ENCODE results near the gene PTPRU.
A peak's percentile ranks its signal among the peaks of the same experiment; 100 is the strongest.

PTPRU gene

DNA sequence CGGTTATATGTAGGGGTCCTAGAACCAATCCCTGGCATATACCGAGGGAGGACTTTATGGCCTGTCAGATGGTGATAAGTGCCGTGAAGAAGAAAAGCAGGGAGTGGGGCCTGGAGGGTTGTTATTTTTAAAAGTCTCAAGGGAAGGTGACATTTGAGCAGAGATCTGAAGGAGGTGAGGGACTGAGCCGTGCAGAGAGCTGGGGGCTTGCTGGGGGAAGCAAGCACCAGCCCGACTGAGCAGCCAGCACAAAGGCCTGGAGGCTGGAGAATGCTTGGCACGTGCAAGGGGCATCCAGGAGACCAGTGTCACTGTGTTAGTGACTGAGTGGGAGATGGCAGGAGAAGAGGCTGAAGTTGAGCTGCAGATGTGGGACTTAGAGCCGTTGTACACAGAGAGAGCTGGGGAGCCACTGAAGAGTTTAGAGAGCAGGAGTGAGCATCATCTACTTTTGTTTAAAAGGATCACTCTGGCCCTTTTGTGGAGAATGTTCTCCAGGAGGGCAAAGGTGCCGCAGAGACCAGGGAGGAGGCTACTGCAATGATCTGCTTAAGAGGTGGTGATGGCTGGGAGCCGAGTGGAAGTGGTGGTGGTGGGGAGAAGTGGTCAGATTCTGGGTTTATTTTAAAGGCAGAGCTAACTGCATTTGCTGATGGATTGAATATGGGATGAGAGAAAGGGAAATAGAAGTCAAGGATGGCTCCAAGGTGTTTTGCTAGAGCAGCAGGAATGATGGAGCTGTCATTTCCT is 31.2 kb downstream of the PTPRU start:
- no peak for DNase-seq (ENCODE audit: low spot score)

DNA sequence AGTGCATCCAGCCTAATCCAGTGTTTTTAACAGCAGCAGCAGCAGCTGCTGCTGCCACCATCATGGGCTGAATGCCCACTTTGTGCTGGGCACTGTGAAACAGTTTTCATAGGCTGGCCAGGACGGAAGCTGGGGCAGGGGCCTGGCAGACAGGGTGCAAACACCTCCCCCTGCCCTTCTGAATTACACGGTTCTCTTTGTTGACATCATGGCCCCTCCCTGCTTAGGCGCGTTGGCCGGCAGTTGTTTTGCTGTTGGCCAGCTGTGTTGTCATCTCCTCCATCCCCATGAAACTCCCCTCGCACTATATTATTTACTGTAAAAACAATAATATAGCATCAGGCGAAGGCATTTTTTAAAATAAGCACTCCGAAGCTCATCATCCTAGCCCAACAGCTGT is 33.1 kb downstream of the PTPRU start:
- DNase-seq (ENCODE audit: low spot score): no peak

DNA sequence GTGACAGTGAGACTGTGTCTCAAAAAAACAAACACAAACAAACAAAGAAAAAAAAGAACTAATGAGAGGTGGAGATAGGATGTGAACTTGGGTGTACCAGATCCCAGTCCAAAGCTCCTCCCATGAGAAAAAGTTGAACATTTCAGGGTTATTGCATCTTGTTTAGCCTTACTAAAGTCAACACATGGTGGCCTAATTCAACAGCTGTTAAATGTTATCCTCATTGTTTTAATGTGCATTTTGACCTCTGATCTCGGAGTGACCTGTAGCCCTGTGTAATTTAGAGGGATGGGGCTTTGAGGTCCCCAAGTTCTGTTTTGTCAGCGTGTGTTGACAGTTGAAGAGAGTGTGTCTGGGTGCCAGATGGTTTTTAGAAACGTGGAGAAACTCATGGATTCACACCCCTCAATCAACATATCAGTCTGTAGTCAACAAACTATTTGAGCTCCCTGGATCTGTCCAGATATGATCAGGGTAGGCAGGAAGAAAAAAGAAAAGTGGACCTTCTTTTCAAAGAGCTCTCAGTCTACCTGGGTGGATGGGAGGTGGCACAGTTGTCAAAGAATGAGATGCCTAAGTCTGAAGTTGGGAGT is 34.7 kb downstream of the PTPRU start:
- DNase-seq (ENCODE audit: low spot score): no peak

DNA sequence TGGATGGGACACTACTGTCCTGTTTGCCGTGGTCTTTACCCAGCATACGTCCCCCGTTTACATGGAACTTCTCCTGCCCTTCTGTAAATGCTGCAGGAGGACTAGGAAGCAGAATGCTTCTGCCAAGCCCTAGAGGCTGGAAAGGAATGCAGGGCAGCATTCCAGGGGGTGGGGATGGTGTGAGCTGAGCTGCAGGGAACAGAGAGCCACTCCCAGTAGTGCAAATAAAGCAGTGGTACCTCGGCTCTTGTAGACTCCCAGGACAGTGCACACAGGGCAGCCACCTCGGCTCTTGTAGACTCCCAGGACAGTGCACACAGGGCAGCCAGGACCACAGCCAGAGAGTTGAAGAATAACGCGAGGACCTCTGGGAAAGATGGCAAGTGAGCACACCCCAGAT is 35.4 kb downstream of the PTPRU start:
- peak; percentile 32 for DNase-seq (ENCODE audit: low spot score)

DNA sequence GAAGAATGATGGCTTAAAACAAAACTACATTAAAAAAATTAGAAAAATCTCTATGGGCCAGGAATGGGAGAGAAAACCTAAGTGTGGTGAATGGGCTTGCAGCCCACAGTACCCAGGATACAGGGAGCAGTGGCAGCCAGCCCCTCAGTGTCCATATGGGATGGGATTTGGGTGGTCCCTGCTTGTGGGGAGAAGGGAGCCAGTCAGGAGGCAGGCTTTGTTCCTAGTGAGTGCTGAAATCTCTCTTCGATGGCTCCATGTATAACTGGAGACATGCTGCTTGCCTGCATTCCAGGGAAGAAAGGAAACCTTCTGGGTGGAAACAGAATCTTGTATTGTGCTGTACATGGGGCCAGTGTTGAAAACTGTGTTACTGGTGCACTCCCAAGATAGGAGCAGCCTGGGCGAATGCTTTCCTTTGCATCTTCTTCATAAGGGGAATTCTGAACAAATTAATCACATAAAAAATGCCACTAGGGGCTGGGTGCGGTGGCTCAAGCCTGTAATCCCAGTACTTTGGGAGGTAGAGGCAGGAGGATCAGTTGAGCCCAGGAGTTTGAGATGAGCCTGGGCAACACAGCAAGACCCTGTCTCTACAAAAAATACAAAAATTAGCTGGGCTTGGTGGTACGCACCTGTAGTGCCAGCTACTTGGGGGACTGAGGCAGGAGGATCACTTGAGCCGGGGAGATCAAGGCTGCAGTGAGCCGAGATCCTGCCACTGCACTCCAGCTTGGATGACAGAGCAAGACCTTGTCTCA is 36.0 kb downstream of the PTPRU start:
- DNase-seq (ENCODE audit: low spot score): peak; percentile 7

DNA sequence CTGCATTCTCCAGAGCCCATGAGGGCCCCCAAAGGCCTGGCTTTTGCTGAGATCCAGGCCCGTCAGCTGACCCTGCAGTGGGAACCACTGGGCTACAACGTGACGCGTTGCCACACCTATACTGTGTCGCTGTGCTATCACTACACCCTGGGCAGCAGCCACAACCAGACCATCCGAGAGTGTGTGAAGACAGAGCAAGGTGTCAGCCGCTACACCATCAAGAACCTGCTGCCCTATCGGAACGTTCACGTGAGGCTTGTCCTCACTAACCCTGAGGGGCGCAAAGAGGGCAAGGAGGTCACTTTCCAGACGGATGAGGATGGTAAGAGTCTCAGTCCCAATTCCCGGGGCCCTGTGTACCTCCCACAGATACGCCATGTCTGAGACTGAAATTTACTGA is 39.1 kb downstream of the PTPRU start:
- no peak for DNase-seq (ENCODE audit: low spot score)

DNA sequence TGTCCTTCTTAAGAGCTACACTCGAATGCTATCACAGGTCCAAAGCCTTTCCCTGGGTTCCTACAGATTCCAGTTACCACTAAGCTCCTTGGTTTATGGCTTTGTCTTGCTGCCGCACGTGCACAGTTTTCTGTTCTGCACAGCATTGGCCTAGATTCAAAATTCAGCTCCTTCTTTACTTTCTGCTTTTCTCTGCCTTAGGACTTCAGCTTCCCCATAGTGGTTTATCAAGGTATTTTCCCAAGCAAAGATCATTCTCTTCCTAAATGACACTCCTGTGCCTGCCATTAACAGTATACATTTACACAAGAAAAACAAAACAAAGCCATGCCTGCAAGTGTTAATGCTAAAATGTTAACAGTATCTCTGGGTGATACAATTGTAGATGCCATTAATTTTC is 41.8 kb downstream of the PTPRU start:
- DNase-seq (ENCODE audit: low spot score): no peak

DNA sequence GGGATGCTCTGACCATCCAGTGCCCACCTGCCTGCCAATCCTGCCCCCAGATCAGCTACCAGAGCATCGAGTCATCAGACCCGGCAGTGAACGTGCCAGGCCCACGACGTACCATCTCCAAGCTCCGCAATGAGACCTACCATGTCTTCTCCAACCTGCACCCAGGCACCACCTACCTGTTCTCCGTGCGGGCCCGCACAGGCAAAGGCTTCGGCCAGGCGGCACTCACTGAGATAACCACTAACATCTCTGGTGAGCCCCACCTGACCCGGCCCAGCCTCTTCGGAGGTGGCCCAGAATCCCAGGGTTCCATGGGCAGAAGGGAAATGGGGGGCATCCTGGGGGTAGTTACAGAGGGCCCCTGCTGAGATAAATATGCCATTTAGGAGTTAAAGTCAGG is 43.1 kb downstream of the PTPRU start:
- DNase-seq (ENCODE audit: low spot score): no peak

DNA sequence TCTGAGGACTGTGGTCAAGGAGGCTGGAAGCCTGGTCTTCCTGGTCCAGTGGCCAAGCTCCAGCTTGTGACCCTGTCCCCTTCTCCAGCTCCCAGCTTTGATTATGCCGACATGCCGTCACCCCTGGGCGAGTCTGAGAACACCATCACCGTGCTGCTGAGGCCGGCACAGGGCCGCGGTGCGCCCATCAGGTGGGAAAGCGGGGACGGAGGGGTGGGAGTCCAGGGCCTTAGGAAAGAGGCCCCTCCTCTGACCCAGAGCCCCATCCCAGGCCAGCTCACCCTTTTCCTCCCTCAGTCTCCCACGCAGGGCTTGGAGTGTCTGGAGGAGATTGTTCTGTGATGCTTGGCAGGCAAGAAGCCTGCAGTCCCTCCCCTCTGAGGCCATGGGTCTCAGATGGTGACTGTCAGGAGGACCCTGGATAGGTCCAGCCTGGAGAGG is 43.6 kb downstream of the PTPRU start:
- no peak for DNase-seq (ENCODE audit: low spot score)

DNA sequence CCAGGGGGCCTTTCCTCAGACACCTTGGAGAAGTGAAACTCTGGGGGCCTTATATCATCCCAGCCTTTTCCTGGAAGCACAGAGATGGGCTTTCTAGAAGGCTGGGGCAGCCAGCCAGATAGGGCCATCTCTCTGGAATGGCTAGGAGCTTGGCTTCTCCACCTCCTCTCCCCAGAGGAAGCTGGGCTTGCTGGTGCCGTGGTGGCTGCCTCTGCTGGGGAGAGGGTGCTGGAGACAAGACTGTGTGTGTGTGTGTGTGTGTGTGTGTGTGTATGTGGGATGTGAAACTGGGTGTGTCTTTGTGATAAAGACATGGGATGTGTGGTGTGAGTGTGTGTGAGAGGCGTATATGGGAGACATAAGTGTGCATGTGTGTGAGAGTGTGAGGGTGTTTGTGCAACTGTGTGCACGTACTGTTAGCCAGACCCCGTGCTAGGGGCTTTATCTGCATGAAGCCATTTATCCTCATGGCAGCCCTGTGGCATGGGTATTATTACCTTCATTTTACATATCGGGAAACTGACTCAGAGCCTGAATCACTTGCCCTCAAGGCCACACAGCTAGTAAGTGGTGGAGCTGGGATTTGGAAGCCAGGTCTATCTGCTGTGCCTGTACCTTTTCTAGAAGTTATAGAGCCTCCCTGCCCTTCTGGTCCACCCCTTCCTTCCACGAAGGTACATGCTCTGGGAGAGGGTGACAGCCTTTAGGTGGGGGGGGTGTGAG is 44.2 kb downstream of the PTPRU start:
- DNase-seq (ENCODE audit: low spot score): no peak

DNA sequence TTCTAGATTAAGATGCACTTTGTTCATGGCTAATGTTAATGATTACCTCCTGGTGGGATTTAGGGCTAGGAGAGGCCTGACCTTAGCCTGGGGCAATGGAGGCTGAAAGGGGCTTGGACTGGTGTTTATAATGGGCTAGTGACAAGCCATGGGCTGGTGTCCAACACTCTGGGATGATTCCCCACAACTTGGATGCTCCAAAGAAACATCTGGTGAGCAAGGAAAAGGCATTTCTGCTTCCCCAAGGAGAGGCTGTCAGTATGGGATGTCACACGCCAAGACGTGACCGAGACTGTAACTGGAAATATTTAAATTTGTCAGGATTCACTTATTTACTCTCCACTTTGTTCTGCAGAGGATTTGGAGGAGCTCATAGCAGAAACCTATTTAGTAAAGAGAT is 45.2 kb downstream of the PTPRU start:
- DNase-seq (ENCODE audit: low spot score): no peak

DNA sequence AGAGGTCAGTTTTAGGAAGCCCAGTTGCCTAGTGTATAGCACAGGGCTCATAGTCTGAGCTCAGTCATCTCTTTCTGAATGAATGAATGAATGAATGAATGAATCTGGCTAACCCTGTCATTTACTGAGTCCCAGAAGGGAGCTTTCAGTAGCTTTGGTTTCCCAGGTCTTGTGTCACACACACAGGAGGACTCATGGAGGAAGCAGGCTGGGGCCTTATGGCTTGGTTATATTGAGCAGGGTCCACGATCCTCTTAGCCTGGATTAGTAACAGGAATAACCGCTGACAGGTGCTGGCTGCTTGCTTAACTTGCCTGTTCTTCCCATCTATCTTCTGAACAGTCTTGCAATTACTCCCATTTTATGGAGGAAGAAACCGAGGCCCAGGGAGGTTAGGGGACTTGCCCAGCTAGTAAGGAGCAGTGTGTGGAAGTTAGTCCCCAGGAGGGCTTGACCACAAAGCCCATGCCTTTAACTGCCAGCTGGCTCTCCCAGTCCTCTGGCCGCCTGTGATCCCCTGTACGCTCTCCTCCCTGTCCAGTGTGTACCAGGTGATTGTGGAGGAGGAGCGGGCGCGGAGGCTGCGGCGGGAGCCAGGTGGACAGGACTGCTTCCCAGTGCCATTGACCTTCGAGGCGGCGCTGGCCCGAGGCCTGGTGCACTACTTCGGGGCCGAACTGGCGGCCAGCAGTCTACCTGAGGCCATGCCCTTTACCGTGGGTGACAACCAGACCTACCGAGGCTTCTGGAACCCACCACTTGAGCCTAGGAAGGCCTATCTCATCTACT is 46.0 kb downstream of the PTPRU start:
- no peak for DNase-seq (ENCODE audit: low spot score)

DNA sequence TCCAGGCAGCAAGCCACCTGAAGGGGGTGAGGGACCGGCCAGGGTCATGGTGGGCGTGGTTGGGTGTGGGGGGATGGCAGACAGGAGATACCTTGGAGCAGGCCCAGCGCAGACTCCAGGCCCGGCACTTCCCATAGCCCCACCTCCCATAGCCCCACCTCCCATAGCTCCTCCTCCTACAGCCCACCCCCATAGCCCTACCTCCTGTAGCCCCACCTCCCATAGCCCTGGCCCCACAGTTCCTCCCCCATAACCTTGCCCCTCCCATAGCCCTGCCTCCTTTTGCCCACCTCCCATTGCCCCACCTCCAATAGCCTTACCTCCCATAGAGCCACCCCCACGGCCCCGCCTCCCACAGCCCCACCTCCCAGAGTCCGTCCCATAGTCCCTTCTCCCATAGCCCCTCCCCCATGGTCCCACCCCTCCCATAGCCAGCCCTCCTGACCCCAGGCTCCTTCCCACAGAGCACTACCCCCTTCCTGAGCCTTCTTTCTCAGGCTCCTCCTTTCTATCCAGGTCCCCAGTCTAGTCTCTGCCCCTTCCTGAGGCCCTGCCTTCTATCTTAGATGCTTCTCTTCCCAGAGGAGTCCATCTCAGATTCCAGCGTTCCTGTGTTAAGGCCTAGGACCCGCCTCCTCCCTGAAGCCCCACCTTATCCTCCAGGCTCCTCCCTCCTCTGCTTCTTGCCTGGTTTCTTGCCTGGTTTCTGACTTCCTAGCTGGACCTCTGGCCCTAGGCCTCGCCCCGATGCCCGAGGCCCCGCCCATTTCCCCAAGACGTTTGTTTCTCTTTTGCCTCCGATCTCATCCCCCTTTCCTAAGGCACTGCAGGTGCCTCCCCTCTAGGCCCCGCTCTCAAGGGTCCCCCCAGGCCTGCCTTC is 46.8 kb downstream of the PTPRU start:
- DNase-seq (ENCODE audit: low spot score): peak; percentile 66

DNA sequence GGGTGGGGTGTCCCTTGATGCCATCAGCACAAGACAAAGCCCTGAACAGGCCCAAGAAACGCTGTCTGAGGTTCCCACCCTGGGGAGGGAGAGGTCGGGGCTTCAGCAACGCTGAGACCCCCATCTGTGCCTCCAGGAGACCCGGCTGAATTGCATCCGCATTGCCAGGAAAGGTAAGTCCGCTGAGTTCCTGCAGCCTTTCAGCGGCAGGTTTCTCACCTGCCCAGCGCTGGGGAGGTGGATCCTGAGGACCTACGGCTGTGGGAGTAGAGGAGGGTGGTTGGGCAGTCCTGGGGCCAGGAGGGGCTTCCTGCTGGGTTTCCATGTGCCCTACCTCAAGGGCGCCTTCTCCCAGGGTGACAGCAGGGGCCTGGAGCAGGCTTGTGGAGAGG is 47.5 kb downstream of the PTPRU start:
- DNase-seq (ENCODE audit: low spot score): no peak

DNA sequence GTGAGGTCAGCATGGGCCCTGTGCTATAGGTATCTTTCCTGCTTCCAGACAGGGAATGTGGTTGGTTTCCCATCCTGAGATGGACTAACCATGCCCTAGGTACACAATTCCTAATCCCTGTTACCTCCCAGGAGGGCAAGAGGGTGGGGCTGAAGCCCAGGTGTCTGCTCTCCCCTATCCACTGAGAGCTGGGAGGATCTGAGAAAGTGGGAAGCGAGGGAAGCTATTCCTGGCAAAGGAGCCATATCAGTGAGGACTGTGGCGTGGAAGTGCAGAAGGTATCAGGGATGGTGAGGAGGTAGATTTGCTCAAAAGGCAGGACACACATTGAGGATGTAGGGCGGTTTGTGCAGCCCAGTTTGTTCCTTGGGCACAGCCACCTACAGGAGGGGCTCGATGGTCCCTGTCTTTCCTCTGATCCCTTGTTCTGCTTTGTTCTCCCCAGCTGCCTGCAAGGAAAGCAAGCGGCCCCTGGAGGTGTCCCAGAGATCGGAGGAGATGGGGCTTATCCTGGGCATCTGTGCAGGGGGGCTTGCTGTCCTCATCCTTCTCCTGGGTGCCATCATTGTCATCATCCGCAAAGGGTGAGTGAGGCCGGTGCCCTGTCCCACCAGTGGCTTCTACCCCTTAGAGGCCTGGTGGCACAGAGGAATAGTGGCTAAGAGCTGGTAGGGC is 48.1 kb downstream of the PTPRU start:
- DNase-seq (ENCODE audit: low spot score): no peak

DNA sequence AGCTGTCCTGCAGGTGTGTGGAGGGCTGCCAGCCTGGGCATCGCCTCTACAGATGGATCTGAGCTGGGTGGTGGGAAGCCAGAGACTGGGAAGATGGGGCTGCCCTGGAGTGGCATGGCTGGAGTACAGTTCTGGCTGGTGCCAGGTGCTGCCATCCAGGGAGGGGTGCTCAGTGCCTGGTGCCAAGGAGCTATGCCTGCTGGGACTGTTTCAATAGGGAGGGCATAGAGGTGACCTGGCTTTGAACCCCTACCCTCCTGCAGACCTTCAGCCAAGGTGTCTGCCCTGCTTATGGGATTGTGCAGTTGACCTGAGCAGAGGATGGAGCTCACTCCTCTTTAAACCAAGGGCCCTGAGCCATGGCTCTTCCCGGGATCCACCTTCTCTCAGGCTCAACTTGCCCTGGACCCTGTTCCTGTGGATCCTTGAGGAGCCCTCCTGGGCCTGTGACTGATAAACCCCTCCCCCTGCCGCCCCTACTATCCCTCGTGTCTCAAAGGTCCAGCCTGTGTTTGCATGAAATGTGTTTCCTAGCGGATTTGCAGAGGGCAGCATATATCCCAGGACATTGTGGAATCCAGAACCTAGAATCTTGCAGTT is 48.7 kb downstream of the PTPRU start:
- no peak for DNase-seq (ENCODE audit: low spot score)

DNA sequence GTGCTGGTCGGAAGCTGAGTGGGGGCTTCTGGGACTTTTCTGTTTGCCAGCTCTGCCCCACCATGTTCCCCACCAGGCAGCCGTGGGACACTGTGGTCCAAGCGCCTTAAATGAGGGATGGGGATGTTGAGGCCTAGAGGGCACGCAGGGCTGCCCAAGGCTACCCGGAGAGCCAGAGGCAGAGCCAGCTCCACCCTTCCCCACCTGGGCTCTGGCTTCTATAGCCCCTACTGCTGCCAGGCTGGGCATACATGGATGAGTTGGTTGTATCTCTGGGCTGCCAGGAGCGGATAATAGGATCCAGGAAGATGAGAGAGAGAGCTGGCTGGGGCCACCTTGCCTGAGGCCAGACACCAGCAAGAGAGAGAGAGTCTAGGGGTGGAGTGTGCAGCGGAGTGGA is 49.4 kb downstream of the PTPRU start:
- DNase-seq (ENCODE audit: low spot score): no peak

DNA sequence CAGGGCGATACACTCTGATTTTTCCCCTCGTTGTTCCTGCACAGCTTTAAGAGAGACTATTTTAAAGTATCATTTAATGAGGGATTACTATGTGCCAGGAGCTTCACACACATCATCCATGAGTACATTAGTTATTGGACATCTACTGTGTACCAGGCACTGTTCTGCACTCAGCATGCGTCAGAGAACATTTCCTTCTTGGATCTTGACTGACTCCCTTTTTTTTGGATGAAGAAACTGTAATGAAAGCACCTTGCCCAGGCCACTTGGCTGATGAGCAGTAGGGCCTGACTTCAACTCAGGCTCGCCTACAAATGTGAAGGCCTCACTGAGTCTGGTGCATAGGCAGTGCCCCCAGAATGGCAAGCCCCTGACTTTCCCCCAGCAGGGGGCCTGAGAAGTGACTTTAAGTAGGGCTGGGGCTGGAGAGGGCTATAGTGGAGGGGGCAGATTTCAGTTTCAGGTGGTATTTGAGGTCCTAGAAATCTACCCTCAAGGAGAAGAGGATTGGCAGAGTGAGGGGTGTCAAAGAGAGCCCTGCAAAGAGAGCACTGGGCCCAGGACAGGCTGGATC is 50.0 kb downstream of the PTPRU start:
- no peak for DNase-seq (ENCODE audit: low spot score)

DNA sequence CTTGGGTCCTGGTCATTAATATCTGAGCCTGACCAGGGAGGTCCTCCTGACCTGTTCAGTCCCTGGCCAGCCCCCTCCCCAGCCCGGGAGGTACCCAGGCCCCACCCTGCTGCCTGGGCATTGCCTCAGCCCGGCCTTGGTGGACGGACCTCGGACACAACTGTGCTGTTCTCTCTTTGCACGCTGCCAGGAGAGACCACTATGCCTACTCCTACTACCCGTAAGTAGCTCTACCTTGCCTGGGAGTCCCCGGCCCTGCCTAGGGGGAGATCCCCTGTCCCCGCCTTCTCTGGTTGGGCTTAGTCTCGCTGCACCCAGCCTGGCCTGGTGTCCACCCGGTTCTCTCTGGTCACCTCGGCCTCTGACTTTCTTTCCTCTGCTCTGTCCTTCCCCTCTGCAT is 53.2 kb downstream of the PTPRU start:
- no peak for DNase-seq (ENCODE audit: low spot score)
